Left lung (tissue), 10 donors: ENCODE results near the gene JCHAIN. TPM values are rescaled to one million over a fixed set of nuclear protein-coding genes. Genes with fewer than 3 reads are reported as not detected.

Experiments
- ATAC-seq: fragments of 200-7000 bp; cut with Tn5 transposase; one replicate; pipeline ENCODE4 v1.9.1; 2020; ENCODE audit warnings: moderate library complexity
- DNase-seq, 4 donors: peaks; one replicate each; pipeline ENCODE4 v3.0.0-alpha.2; 2013 to 2020
- H3K27ac ChIP-seq, 2 donors: fragments of 200-600 bp; sonication (generic) in 1 of 2; one replicate each; pipeline versions ENCODE4 v1.5.0 to v1.8.0; 2020 to 2021
- H3K27me3 ChIP-seq, 2 donors: fragments of 200-600 bp; sonication (generic) in 1 of 2; one replicate each; pipeline versions ENCODE4 v1.5.0 to v1.8.0; 2020 to 2021
- H3K36me3 ChIP-seq, 2 donors: fragments of 200-600 bp; sonication (generic) in 1 of 2; one replicate each; pipeline versions ENCODE4 v1.5.0 to v1.8.0; 2020 to 2021
- H3K4me1 ChIP-seq, 2 donors: fragments of 200-600 bp; one replicate each; pipeline ENCODE4 v1.8.0; 2021
- H3K4me3 ChIP-seq, 2 donors: fragments of 200-600 bp; sonication (generic) in 1 of 2; one replicate each; pipeline versions ENCODE4 v1.5.0 to v1.8.0; 2020 to 2021; ENCODE audit warnings: mild to moderate bottlenecking in 1 of 2
- H3K9me3 ChIP-seq, 2 donors: fragments of 200-600 bp; sonication (generic) in 1 of 2; one replicate each; pipeline versions ENCODE4 v1.5.0 to v1.8.0; 2020 to 2021
- CTCF ChIP-seq, 2 donors: fragments of 200-600 bp; sonication (generic) in 1 of 2; IDR thresholded peaks; one replicate each; pipeline versions ENCODE4 v1.5.0 to v1.8.0; 2021; ENCODE audit warnings: antibody characterized with exemption in 2 of 2
- intact Hi-C, 2 donors: fragments of 100-400 bp; cut with DNase I; formaldehyde crosslinking; loops; one replicate each; pipeline versions ENCODE4 v1.11.2 to v1.14.2; 2022
- polyA plus RNA-seq, 6 donors: library from polyadenylated mRNA; unstranded; fragments of 120-200 nt; gene quantifications; one replicate each; pipeline ENCODE4 v1.2.1, GENCODE V29; 2013; ENCODE audit not compliant: insufficient read length in 6 of 6
- total RNA-seq, 2 donors: library from RNA; stranded (reverse); fragmentation: NEBNext Ultra II Directional; extraction: Animal tissue kit (Norgen Biotek cat#: 25700); gene quantifications; one replicate each; pipeline ENCODE4 v1.2.1, GENCODE V29; 2021
- donor health status: DM: no; HTN: yes; CAD: no.
- donor health status: DM: no; HTN: no; CAD: no.

JCHAIN gene
- total and polyA plus RNA-seq, 8 donors, result 1.5 to 184 (median 2.4) TPM

- Histone ChIP-seq H3K27me3 (peaks cover 0 to 5% of the 10 kb centered on the region in 2 donors), H3K4me1 (peaks cover 4 to 41% of the 10 kb centered on the region in 2 donors), H3K36me3 (no peaks in the 10 kb centered on the region), H3K9me3 (no peaks in the 10 kb centered on the region), H3K27ac (peak overlapping the region; percentile 95 to 97), H3K4me3 (peak overlapping the region; percentile 73 to 77)
- DNase-seq (peak in 1 of 4 donors; percentile 44), ATAC-seq (no peak)
- TF ChIP-seq CTCF (IDR thresholded peaks at IDR 0.05), result no peak
- intact Hi-C loops, result no loop called here
Observed at GRCh38 chr4:70706044-70706461, 39.7 kb upstream of the JCHAIN start.

GRCh38 chr4:70705183-70706043 lies 39.1 kb upstream of the JCHAIN start:
- peaks cover 0 to 5% of the 10 kb centered on the region in 2 donors for H3K27me3 ChIP-seq
- H3K9me3 ChIP-seq, result no peaks in the 10 kb centered on the region
- no peak for TF ChIP-seq CTCF (IDR thresholded peaks at IDR 0.05)
- peak overlapping the region; percentile 73 to 77 for H3K4me3 ChIP-seq
- ATAC-seq, result peak; percentile 79
- peak; percentile 66 to 93 (median 82) for DNase-seq
- H3K27ac ChIP-seq, result peak overlapping the region; percentile 95 to 97
- peaks cover 4 to 41% of the 10 kb centered on the region in 2 donors for H3K4me1 ChIP-seq
- intact Hi-C loops, result no loop called here
- H3K36me3 ChIP-seq, result no peaks in the 10 kb centered on the region

- intact Hi-C loops, result no loop called here
Observed at GRCh38 chr4:70704931-70705182, 38.5 kb upstream of the JCHAIN start.

GRCh38 chr4:70704215-70704930 lies 38.1 kb upstream of the JCHAIN start:
- intact Hi-C loops, result no loop called here
- Histone ChIP-seq H3K27ac (peak overlapping the region; percentile 95 to 97), H3K4me3 (peak overlapping the region; percentile 73 to 77)

More at GRCh38 chr4:70704931-70705182, 38.5 kb upstream of the JCHAIN start:
- H3K9me3 ChIP-seq, result no peaks in the 10 kb centered on the region
- peaks cover 0 to 5% of the 10 kb centered on the region in 2 donors for H3K27me3 ChIP-seq
- DNase-seq (no peak), ATAC-seq (peak; percentile 8)
- peak overlapping the region; percentile 95 to 97 for H3K27ac ChIP-seq
- TF ChIP-seq CTCF (IDR thresholded peaks at IDR 0.05), result no peak
- no peaks in the 10 kb centered on the region for H3K36me3 ChIP-seq
- H3K4me3 ChIP-seq, result peak overlapping the region; percentile 73 to 77
- peaks cover 4 to 38% of the 10 kb centered on the region in 2 donors for H3K4me1 ChIP-seq

More at GRCh38 chr4:70704215-70704930, 38.1 kb upstream of the JCHAIN start:
- peak; percentile 83 for ATAC-seq
- Histone ChIP-seq H3K27me3 (peaks cover 0 to 5% of the 10 kb centered on the region in 2 donors), H3K9me3 (no peaks in the 10 kb centered on the region), H3K4me1 (peaks cover 4 to 38% of the 10 kb centered on the region in 2 donors), H3K36me3 (no peaks in the 10 kb centered on the region)
- peak in 1 of 2 donors; percentile 23 for TF ChIP-seq CTCF (IDR thresholded peaks at IDR 0.05)
- DNase-seq, result peak; percentile 76 to 94 (median 92)
